Heart right ventricle (tissue), 16 donors: ENCODE results near the gene C5orf46. TPM values are rescaled to one million over a fixed set of nuclear protein-coding genes. Genes with fewer than 3 reads are reported as not detected.

Source experiments
- ATAC-seq, 8 donors: fragments of 200-7000 bp; cut with Tn5 transposase; one replicate each; pipeline ENCODE4 v1.9.1; 2020; ENCODE audit warnings: mild to moderate bottlenecking in 8 of 8, moderate library complexity in 8 of 8, moderate number of reproducible peaks in 1 of 8
- DNase-seq, 2 donors: peaks; one replicate each; pipeline ENCODE4 v3.0.0-alpha.2; 2020
- H3K27ac ChIP-seq, 10 donors: fragments of 200-600 bp; sonication (generic) in 2 of 10; one replicate each; pipeline versions ENCODE4 v1.5.0 to v1.8.0; 2020 to 2022; ENCODE audit warnings: mild to moderate bottlenecking in 3 of 10
- H3K27me3 ChIP-seq, 7 donors: fragments of 200-600 bp; one replicate each; pipeline ENCODE4 v1.8.0; 2021 to 2022; ENCODE audit warnings: mild to moderate bottlenecking in 2 of 7
- H3K36me3 ChIP-seq, 9 donors: fragments of 200-600 bp; sonication (generic) in 1 of 9; one replicate each; pipeline versions ENCODE4 v1.5.0 to v1.8.0; 2020 to 2022; ENCODE audit warnings: mild to moderate bottlenecking in 2 of 9
- H3K4me1 ChIP-seq, 9 donors: fragments of 200-600 bp; sonication (generic) in 1 of 9; one replicate each; pipeline versions ENCODE4 v1.5.0 to v1.8.0; 2020 to 2022; ENCODE audit warnings: mild to moderate bottlenecking in 4 of 9
- H3K4me3 ChIP-seq, 10 donors: fragments of 200-600 bp; sonication (generic) in 2 of 10; one replicate each; pipeline versions ENCODE4 v1.5.0 to v1.8.0; 2020 to 2022; ENCODE audit warnings: mild to moderate bottlenecking in 7 of 10, moderate library complexity in 2 of 10
- H3K9me3 ChIP-seq, 11 donors: fragments of 200-600 bp in 10 of 11; sonication (generic) in 2 of 11; one replicate each; pipeline versions ENCODE4 v1.5.0 to v1.8.0; 2013 to 2022; ENCODE audit warnings: mild to moderate bottlenecking in 2 of 11, control low read depth in 1 of 11, moderate library complexity in 1 of 11
- WGBS, 2 donors: extraction: QIAGEN DNeasy Blood & Tissue Kit; methylation state at CpG; one replicate each; pipeline ENCODE4 v1.1.7; 2013; ENCODE audit warnings: inconsistent platforms in 1 of 2; 5-methylcytosine and 5-hydroxymethylcytosine counted together
- intact Hi-C, 10 donors: fragments of 100-400 bp; cut with DNase I; formaldehyde crosslinking; loops; one replicate each; pipeline versions ENCODE4 v1.11.1 to v1.14.2; 2022
- polyA plus RNA-seq, 2 donors: library from polyadenylated mRNA; stranded (reverse); fragments of 200-250 nt; gene quantifications; one replicate each; pipeline ENCODE4 v1.2.3, GENCODE V29; 2013
- total RNA-seq, 10 donors: library from RNA; stranded (reverse); fragmentation: NEBNext Ultra II Directional in 3 of 10; extraction: Animal tissue kit (Norgen Biotek cat#: 25700) in 3 of 10; gene quantifications; one replicate each; pipeline versions ENCODE4 v1.2.1 to v1.2.4, GENCODE V29; 2021 to 2023
- TF ChIP-seq, protein P1 (sequence below), 9 donors: fragments of 200-600 bp; sonication (generic) in 2 of 9; IDR thresholded peaks; one replicate each; pipeline versions ENCODE4 v1.5.0 to v1.8.0; 2021 to 2022; ENCODE audit warnings: antibody characterized with exemption in 9 of 9, mild to moderate bottlenecking in 5 of 9, moderate library complexity in 1 of 9
- donor health status: Arrhythmogenic right ventricular cardiomyopathy.
- donor health status: ischemic (EF 13 %, LVEDD 7.1; RV severe dilation, severe dysfunction).
- donor health status: healthy with polysubstance abuse.
- donor health status: DM: no; HTN: yes; CAD: no.
- donor health status: DM: no; HTN: no; CAD: no.
- donor health status: ischemic (EF 25% LVEDD 6.9; RV normal size, moderate dysfunction).
- donor health status: ischemic (EF 25% LVEDD 5.7; RV mildly dilated, moderate dysfunction).
- donor health status: healthy.
- donor health status: DM: yes; HTN: yes; CAD: no.
- donor health status: Ischemic cardiomyopathy.
- donor health status: ischemic (EF 35%, LVEDD 5.7; RV mildly dilated, moderate dysfunction).
- donor health status: nonischemic (EF 11% LVEDD 7.7; RV severe dilation, severe dysfunction).
- donor health status: DM: yes; HTN: yes; CAD: no.
- donor health status: PGD.
- donor health status: ischemic (EF 29% LVEDD 5.4; RV normal size, mild dysfunction).
- donor health status: nonischemic (EF 23%, LVEDD 6.1; RV moderate dilation, normal function).

C5orf46 gene
- total and polyA plus RNA-seq, 12 donors: 2.3 to 20.6 (median 5.0) TPM; not detected in 1

DNA sequence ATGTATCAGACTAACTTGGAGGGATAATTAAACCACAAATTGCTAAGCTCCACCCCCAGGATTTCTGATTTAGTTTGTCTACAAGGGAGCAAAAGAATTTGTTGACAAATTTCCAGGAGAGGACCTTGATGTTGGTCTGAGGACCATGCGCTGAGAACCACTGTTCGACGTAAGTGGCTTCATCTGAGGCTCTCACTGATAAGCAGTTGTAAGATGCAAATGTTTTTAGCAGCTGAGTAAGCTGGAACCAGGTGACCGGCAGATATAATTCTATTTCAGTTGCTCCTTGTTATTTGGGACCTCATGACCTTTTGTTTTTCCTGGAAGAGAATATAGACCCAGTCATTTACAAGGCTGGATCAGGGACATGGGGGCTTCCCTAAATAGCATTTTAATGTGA lies 60.7 kb downstream of the C5orf46 start:
- no peak overlapping the region for H3K27ac ChIP-seq
- peaks cover 0 to 6% (median 0%) of the 10 kb centered on the region in 7 donors for H3K27me3 ChIP-seq
- no peaks in the 10 kb centered on the region for H3K9me3 ChIP-seq
- peaks cover 0 to 7% (median 0%) of the 10 kb centered on the region in 9 donors for H3K4me1 ChIP-seq
- intact Hi-C loops: no loop called here
- DNase-seq (no peak), ATAC-seq (peak in 2 of 8 donors; percentile 31 to 37)
- TF ChIP-seq, protein P1, sequence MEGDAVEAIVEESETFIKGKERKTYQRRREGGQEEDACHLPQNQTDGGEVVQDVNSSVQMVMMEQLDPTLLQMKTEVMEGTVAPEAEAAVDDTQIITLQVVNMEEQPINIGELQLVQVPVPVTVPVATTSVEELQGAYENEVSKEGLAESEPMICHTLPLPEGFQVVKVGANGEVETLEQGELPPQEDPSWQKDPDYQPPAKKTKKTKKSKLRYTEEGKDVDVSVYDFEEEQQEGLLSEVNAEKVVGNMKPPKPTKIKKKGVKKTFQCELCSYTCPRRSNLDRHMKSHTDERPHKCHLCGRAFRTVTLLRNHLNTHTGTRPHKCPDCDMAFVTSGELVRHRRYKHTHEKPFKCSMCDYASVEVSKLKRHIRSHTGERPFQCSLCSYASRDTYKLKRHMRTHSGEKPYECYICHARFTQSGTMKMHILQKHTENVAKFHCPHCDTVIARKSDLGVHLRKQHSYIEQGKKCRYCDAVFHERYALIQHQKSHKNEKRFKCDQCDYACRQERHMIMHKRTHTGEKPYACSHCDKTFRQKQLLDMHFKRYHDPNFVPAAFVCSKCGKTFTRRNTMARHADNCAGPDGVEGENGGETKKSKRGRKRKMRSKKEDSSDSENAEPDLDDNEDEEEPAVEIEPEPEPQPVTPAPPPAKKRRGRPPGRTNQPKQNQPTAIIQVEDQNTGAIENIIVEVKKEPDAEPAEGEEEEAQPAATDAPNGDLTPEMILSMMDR (IDR thresholded peaks at IDR 0.05): no peak
- no peak overlapping the region for H3K4me3 ChIP-seq
- 49 to 58% methylated on average over 4 of the region's 4 CpGs for WGBS, 2 donors
- no peaks in the 10 kb centered on the region for H3K36me3 ChIP-seq

DNA sequence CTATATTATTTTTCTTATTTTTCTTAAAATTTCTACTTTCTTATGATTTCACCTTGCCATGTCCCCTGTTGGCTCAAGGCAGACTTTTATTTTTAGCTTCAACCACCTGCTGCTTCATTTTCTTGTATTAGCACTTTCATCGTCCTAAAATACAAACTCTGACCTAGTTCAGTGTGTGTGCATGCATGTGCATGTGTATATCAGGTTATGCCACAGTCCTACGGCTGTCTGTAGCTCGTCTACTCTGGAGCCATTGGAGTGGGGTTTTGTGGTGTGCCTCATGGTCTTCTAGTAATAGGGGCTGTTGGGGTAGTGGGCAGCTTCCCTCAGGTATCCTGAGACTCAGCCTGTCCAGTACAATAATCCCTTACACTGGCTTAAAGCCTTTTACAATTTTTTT lies 61.5 kb downstream of the C5orf46 start:
- no peaks in the 10 kb centered on the region for H3K36me3 ChIP-seq
- H3K4me3 ChIP-seq: no peak overlapping the region
- no peaks in the 10 kb centered on the region for H3K9me3 ChIP-seq
- ATAC-seq (no peak), DNase-seq (no peak)
- WGBS, 2 donors: 37 to 45% methylated on average over 3 of the region's 3 CpGs
- TF ChIP-seq, protein P1 (IDR thresholded peaks at IDR 0.05): no peak
- no peak overlapping the region for H3K27ac ChIP-seq
- peaks cover 0 to 6% (median 0%) of the 10 kb centered on the region in 7 donors for H3K27me3 ChIP-seq
- intact Hi-C loops: no loop called here
- peaks cover 0 to 7% (median 0%) of the 10 kb centered on the region in 9 donors for H3K4me1 ChIP-seq

DNA sequence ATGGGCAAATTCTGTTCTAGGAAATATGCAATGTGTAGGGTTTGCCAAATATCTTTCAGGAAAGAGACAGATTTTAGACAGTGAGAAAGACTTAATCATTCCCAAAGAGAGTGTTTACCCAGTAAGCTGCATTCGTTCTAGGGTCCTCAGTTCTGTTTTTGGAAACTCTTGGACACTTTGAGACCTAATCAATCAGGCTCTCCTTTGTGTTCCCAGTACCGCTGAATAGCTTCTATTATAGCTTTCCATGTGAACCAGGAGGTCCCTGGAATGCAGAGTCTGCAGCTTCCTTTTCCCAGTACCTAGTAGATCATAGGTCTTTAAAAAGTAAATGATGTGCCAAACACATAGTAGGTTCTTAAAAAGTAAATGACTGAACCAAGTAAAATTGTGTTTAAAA lies 63.5 kb downstream of the C5orf46 start:
- no peaks in the 10 kb centered on the region for H3K9me3 ChIP-seq
- H3K27me3 ChIP-seq: peaks cover 0 to 6% (median 0%) of the 10 kb centered on the region in 7 donors
- TF ChIP-seq, protein P1 (IDR thresholded peaks at IDR 0.05): no peak
- ATAC-seq: no peak
- WGBS, 2 donors: 59 to 72% methylated on average over 2 of the region's 2 CpGs
- H3K36me3 ChIP-seq: no peaks in the 10 kb centered on the region
- H3K4me3 ChIP-seq: no peak overlapping the region
- no peak for DNase-seq
- intact Hi-C loops: no loop called here
- no peak overlapping the region for H3K27ac ChIP-seq
- peaks cover 0 to 7% (median 0%) of the 10 kb centered on the region in 9 donors for H3K4me1 ChIP-seq

Other genes starting within 250 kb of the C5orf46 start
- gene JAKMIP2, start 123.8 kb downstream of the C5orf46 start, total RNA-seq: under 1 TPM in 7 of 10 donors, not detected in 3; 0.06 to 0.71 (median 0.15) TPM
- gene JAKMIP2, start 123.8 kb downstream of the C5orf46 start, polyA plus RNA-seq: under 1 TPM; 0.07 to 0.09 TPM
- 1 to 10 TPM in 7 of 10 donors, not detected in 3; 1.2 to 3.4 (median 1.8) TPM for gene SPINK1, start 74.9 kb downstream of the C5orf46 start, total RNA-seq
- gene SPINK1, start 74.9 kb downstream of the C5orf46 start, polyA plus RNA-seq: 10 to 100 TPM in 1 of 2 donors, 1 to 10 TPM in 1; 6.8 to 14.7 TPM
- gene SCGB3A2, start 27.8 kb downstream of the C5orf46 start, total RNA-seq: not detected
- gene SCGB3A2, start 27.8 kb downstream of the C5orf46 start, polyA plus RNA-seq: under 1 TPM in 1 of 2 donors, not detected in 1; 0.17 TPM
- 1 to 10 TPM in 1 of 10 donors, under 1 TPM in 8, not detected in 1; 0.07 to 1.2 (median 0.19) TPM for gene SPINK5, start 157.4 kb upstream of the C5orf46 start, total RNA-seq
- gene SPINK5, start 157.4 kb upstream of the C5orf46 start, polyA plus RNA-seq: 1 to 10 TPM; 1.4 to 3.4 TPM